RWPE1 (cell line): ENCODE data around the gene HSPA12A.
"Not testable (repeated sequence)": the region's sequence is repeated elsewhere in the genome, so short reads cannot be mapped to it uniquely, and the experiment has no call there.

Source experiments
- CTCF ChIA-PET: fragments of 350-600 bp; sonication (Branson Sonifier 250); formaldehyde crosslinking; extraction: SDS; loops from one replicate; lab custom pipeline; 2021; lab: Yijun Ruan, JAX
- POLR2A ChIA-PET: fragments of 400-600 bp; formaldehyde crosslinking; extraction: SDS; loops from one replicate; lab custom pipeline; 2020; ENCODE audit warnings: antibody characterized with exemption; ENCODE audit not compliant: low non-redundant PET; lab: Yijun Ruan, JAX
- DNase-seq: peaks from one replicate; pipeline ENCODE4 v3.0.0; 2012; ENCODE audit warnings: low spot score
- H3K27ac ChIP-seq: fragments of 450-650 bp; 2 replicates; pipeline ENCODE4 v1.5.1; 2017
- CTCF ChIP-seq: fragments of 450-650 bp; conservative IDR thresholded peaks from 2 replicates; pipeline ENCODE4 v1.5.1; 2017; ENCODE audit warnings: low read depth, mild to moderate bottlenecking

Gene HSPA12A

DNA sequence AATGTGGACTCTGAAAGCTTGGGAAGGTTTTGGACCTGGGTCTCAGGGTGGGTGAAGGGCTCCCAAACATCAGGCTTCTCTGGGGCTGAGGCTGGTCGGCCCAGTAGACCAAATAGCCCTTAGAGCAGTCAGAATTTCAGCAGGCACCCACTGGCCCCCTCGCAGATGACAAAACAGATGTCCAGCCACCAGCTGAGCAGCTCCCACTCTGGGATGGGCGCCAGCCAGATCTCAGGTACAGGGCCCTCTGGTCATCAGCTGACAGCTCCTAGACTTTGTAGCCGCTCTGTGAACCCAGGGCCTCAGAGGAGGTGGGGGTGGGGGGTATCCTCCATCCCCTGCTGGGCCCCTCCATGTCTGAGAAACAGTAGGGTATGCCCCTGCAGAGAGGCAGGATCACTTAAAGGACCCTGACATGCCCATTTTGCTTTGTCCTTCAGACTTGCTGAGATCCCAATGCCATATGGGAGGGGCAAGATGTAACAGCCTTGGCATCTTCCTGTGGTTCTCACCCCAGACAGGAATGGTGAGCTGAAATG, 26.5 kb downstream of the HSPA12A start:
- ChIA-PET POLR2A (no interaction called here), CTCF (no interaction called here)
- TF ChIP-seq CTCF, result no peak

DNA sequence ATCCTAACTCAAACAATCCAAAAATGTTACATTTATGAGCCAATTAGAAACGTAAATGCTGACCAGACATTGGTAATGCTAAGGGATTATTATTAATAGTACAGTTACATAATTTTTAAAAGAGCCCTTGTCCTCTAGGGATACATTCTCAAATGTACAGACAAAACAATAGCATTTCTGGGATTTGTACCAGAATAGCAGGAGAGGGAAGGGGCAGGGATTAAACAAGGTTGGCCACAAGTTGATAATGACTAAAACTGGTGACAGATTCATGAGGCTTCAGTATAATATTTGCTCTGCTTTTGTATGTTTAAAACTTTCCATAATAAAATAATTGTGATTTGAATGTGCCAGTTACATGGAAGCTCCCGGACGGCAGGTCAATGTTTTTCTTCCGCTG, 27.0 kb downstream of the HSPA12A start:
- ChIA-PET POLR2A (no interaction called here), CTCF (no interaction called here)
- H3K27ac ChIP-seq, result no peak overlapping the region
- no peak for TF ChIP-seq CTCF
- no peak for DNase-seq

More for the DNA sequence above, 26.5 kb downstream of the HSPA12A start:
- DNase-seq, result no peak
- no peak overlapping the region for H3K27ac ChIP-seq

DNA sequence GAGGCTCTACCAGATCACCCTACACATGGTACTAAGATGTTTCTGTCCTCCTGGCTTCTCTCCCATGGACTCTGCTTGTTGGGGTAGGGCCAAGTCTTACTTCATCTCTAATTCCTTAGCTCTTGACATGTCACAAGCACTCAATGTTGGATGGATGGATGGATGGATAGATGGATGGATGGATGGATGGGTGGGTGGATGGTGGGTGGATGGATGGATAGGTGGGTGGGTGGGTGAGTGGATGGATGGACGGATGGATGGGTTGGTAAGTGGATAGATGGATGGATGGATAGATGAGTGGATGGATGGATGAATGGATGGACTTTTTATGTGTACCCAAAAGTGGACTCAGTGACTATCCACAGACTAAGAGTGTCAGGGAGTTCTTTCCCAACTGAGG, 28.5 kb downstream of the HSPA12A start:
- CTCF ChIA-PET, result no interaction called here
- no peak overlapping the region for H3K27ac ChIP-seq
- POLR2A ChIA-PET, result no interaction called here
- DNase-seq, result no peak
- no peak for TF ChIP-seq CTCF

DNA sequence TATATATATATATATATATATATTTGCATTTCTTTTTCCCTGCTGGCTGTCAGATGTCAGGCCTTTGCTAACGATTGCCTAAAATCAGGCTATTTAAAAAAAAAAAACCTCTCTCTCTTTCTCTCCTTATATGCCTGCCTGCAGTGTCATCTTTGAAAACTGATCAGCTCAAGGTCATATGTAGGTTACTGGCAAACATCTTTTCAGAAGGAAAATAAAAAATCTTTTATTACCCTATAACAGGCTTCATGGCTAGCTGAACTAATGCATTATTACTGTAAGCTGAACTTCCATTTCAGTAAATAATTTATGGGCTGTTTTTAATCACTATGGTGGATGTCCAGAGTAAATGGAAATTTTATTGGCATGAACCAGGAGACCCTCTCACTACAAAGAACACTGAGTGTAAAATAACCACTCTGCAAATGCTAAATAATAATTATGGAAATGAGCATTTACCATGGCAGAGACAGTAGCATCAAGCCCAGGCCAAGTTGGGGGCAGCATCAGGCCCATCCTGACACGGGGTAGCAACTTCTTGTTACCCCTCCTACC, 29.3 kb downstream of the HSPA12A start:
- no peak for TF ChIP-seq CTCF
- POLR2A ChIA-PET, result no interaction called here
- no peak for DNase-seq
- CTCF ChIA-PET, result interaction anchor here (0.7 kb wide), 1 partner anchor 64 kb away, joined by 6 read pairs; no protein-coding TSS in a partner anchor
- no peak overlapping the region for H3K27ac ChIP-seq

DNA sequence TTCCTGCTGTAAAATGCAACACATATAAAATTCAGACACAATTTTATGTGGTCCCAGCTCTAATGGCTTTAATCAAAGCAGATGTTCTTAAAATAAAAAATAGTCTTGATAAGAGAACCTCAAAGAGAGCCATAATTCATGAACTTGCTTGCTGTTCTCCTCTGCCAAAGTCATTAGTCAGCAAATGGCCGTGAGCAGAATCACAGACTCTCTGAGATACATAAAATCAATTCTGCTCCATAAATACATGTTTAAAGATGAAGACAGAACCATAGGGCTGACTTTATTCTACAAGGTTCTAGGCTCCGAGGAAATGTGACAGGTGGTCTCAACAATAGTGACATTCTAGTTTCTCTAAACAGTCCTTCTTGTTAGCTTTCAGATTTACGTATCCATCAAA, 29.8 kb downstream of the HSPA12A start:
- DNase-seq, result no peak
- ChIA-PET CTCF (no interaction called here), POLR2A (no interaction called here)
- H3K27ac ChIP-seq, result no peak overlapping the region
- TF ChIP-seq CTCF, result no peak

GRCh38 chr10:116711803-116712202, 30.6 kb downstream of the HSPA12A start:
- POLR2A ChIA-PET, result not testable (repeated sequence)

DNA sequence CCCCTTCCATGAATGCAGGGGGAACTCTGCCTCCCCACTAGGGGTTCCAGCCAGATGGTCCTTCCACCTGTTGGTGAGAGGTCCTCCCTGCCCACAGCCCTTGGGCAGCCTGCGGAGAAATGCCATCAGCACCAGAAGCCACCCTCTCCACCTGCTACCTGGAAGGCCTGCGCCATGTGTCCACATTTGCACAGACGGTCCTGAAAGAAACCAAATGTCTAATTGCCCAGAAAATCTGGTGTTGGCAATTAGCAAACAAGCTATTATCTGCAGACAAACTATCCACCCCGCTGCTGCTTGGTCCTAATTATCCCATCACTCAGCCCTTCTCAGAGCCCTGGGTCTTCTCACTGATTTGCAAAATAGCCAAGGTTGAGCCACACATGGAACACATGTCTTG, 32.3 kb downstream of the HSPA12A start:
- ChIA-PET CTCF (no interaction called here), POLR2A (no interaction called here)
- no peak for TF ChIP-seq CTCF
- H3K27ac ChIP-seq, result no peak overlapping the region
- no peak for DNase-seq

More at GRCh38 chr10:116711803-116712202, 30.6 kb downstream of the HSPA12A start:
- not testable (repeated sequence) for DNase-seq, H3K27ac ChIP-seq
- CTCF ChIA-PET, result interaction anchor here (0.6 kb wide), 2 partner anchors 84 to 582 kb away, joined by 4 read pairs; no protein-coding TSS in a partner anchor
